GM19328 (cell line): ENCODE measurements around the gene ADNP2.
A peak's percentile ranks its signal among the peaks of the same experiment; 100 is the strongest.

ENCODE experiments used
- ATAC-seq: cut with Tn5 transposase; IDR thresholded peaks from one replicate; pipeline ENCODE4 v1.9.1; 2021; ENCODE audit warnings: mild to moderate bottlenecking, moderate library complexity; ENCODE audit not compliant: unreplicated experiment

ADNP2 gene

GRCh38 chr18:80108739-80109675, at the start of gene ADNP2:
ADNP2 (plus strand) TSS chr18:80109262; CDS start chr18:80117543, 8,281 bp downstream.
- ATAC-seq: peak; percentile 75

GRCh38 chr18:80059945-80060344, 49.1 kb upstream of the ADNP2 start:
- ATAC-seq: no peak

- ATAC-seq: no peak
Observed at GRCh38 chr18:80065705-80066104, 43.4 kb upstream of the ADNP2 start.

GRCh38 chr18:80067321-80067720, 41.7 kb upstream of the ADNP2 start:
- no peak for ATAC-seq

GRCh38 chr18:80067897-80068296, 41.2 kb upstream of the ADNP2 start:
- no peak for ATAC-seq

GRCh38 chr18:80068571-80069272, 40.3 kb upstream of the ADNP2 start:
- ATAC-seq: no peak

GRCh38 chr18:80070825-80071224, 38.2 kb upstream of the ADNP2 start:
- no peak for ATAC-seq

GRCh38 chr18:80074183-80074582, 34.9 kb upstream of the ADNP2 start:
- no peak for ATAC-seq

- no peak for ATAC-seq
Observed at GRCh38 chr18:80074697-80075096, 34.4 kb upstream of the ADNP2 start.

GRCh38 chr18:80075940-80076339, 33.1 kb upstream of the ADNP2 start:
- ATAC-seq: no peak

GRCh38 chr18:80076379-80076778, 32.7 kb upstream of the ADNP2 start:
- ATAC-seq: no peak

- no peak for ATAC-seq
Observed at GRCh38 chr18:80077873-80078272, 31.2 kb upstream of the ADNP2 start.

- no peak for ATAC-seq
Observed at GRCh38 chr18:80086281-80086680, 22.8 kb upstream of the ADNP2 start.

- ATAC-seq: no peak
Observed at GRCh38 chr18:80088036-80088435, 21.0 kb upstream of the ADNP2 start.

GRCh38 chr18:80088823-80089222, 20.2 kb upstream of the ADNP2 start:
- no peak for ATAC-seq

- no peak for ATAC-seq
Observed at GRCh38 chr18:80095414-80095813, 13.6 kb upstream of the ADNP2 start.

GRCh38 chr18:80096032-80096565, 13.0 kb upstream of the ADNP2 start:
- no peak for ATAC-seq

GRCh38 chr18:80097201-80097600, 11.9 kb upstream of the ADNP2 start:
- no peak for ATAC-seq

GRCh38 chr18:80103231-80103630, 5.8 kb upstream of the ADNP2 start:
- no peak for ATAC-seq

- ATAC-seq: no peak
Observed at GRCh38 chr18:80104364-80104779, 4.7 kb upstream of the ADNP2 start.

GRCh38 chr18:80105369-80106167, 3.5 kb upstream of the ADNP2 start:
- no peak for ATAC-seq
